ENCODE results near the gene APRT. TPM values are rescaled to one million over a fixed set of nuclear protein-coding genes. Genes with fewer than 3 reads are reported as not detected.

The APRT gene
- total and polyA plus RNA-seq, 9 donors, result 12.7 to 150 (median 74.1) TPM

- TF ChIP-seq POLR2A (IDR thresholded peaks at IDR 0.05) (no peak), EP300 (IDR thresholded peaks at IDR 0.05) (no peak), CTCF (IDR thresholded peaks at IDR 0.05) (no peak)
- DNase-seq, result no peak
- no peaks in the 10 kb centered on the region for H3K27me3 ChIP-seq
- H3K36me3 ChIP-seq, result no peaks in the 10 kb centered on the region
- H3K4me1 ChIP-seq (ENCODE audit: insufficient read depth), result peaks cover 28% of the 10 kb centered on the region
- intact Hi-C loops (cut with DNase I), result loop anchor here in 2 of 4 donors (5.0 kb wide), 1 partner anchor 38 kb away; no protein-coding TSS in a partner anchor
- WGBS, 3 donors, result 72 to 80% (median 78%) methylated on average over 13 of the region's 13 CpGs
- no peak overlapping the region for H3K4me3 ChIP-seq
- H3K9me3 ChIP-seq, result no peaks in the 10 kb centered on the region
- no peak overlapping the region for H3K27ac ChIP-seq
These were observed 31.3 kb downstream of the APRT start for GRCh38 chr16:88780142-88781062.

DNA sequence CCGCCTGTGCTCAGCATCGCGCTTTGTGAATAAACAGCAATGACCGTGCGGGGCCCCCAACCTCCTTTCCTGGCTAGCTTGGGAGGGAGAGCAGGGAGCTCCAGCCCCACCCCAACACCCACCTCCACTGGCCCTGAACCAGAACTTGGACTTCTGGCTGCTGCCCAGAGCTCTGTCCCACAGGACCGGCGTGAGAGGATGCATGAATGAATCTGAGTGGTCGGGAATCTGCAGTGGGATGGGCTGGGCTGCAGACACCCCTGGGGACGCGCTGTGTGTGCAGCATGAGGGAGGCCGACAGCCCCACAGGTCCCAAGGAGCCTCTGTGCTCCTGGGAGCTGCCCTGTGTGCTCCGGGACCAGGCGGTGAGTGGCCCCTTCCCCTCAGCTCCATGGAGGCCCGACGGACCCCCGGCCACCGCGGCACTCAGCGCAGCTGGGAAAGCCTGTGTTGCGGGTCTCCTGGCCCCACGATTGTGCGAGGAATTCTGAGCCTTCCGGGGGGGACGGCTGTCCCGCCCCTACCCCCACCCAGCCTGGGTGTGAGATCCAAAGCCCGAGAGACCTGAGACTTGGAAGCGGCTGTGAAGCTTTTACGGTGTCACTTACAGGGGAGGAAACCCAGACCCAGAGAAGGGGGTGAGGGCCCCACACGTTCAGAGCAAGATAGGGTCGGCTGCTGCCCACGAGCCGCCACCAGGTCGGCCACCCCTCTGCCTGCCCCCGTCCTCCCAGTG is 32.2 kb downstream of the APRT start:
- Histone ChIP-seq H3K36me3 (no peaks in the 10 kb centered on the region), H3K9me3 (no peaks in the 10 kb centered on the region), H3K4me3 (no peak overlapping the region), H3K27me3 (no peaks in the 10 kb centered on the region), H3K4me1 (ENCODE audit: insufficient read depth) (peaks cover 28% of the 10 kb centered on the region), H3K27ac (no peak overlapping the region)
- no peak for TF ChIP-seq EP300 (IDR thresholded peaks at IDR 0.05)
- TF ChIP-seq POLR2A (IDR thresholded peaks at IDR 0.05), result no peak
- TF ChIP-seq CTCF (IDR thresholded peaks at IDR 0.05), result no peak
- DNase-seq, result peak in 1 of 5 donors; percentile 65
- 45 to 51% (median 48%) methylated on average over 23 to 34 of the region's 34 CpGs for WGBS, 3 donors
- intact Hi-C loops (cut with DNase I), result loop anchor here in 2 of 4 donors (5.0 kb wide), 1 partner anchor 37 kb away; no protein-coding TSS in a partner anchor

- no peaks in the 10 kb centered on the region for H3K36me3 ChIP-seq
- WGBS, 3 donors, result 83 to 91% (median 83%) methylated on average over 29 to 30 of the region's 30 CpGs
- peaks cover 33% of the 10 kb centered on the region for H3K4me1 ChIP-seq (ENCODE audit: insufficient read depth)
- no peak overlapping the region for H3K4me3 ChIP-seq
- no peak for DNase-seq
- intact Hi-C loops (cut with DNase I), result no loop called here
- no peak for TF ChIP-seq POLR2A (IDR thresholded peaks at IDR 0.05)
- TF ChIP-seq EP300 (IDR thresholded peaks at IDR 0.05), result no peak
- no peak for TF ChIP-seq CTCF (IDR thresholded peaks at IDR 0.05)
- no peak overlapping the region for H3K27ac ChIP-seq
- no peaks in the 10 kb centered on the region for H3K9me3 ChIP-seq
- H3K27me3 ChIP-seq, result no peaks in the 10 kb centered on the region
These were observed 33.1 kb downstream of the APRT start for GRCh38 chr16:88778541-88779065.

DNA sequence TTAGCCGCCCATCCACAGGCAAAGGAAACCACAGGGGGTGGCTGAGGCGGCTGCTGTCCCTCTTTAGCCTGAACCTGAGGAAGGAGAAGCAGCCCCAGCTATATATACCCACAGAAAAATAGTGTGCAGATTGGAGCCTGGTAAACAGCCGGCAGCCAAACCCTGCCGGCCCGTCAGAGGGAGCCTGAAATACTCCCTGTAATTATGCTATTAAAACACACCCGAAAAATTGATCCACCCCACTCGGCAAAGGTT is 33.5 kb downstream of the APRT start:
- no peaks in the 10 kb centered on the region for H3K27me3 ChIP-seq
- intact Hi-C loops (cut with DNase I), result no loop called here
- no peaks in the 10 kb centered on the region for H3K36me3 ChIP-seq
- TF ChIP-seq EP300 (IDR thresholded peaks at IDR 0.05), result no peak
- no peak for TF ChIP-seq CTCF (IDR thresholded peaks at IDR 0.05)
- no peak for TF ChIP-seq POLR2A (IDR thresholded peaks at IDR 0.05)
- no peaks in the 10 kb centered on the region for H3K9me3 ChIP-seq
- H3K4me3 ChIP-seq, result no peak overlapping the region
- 85 to 94% (median 87%) methylated on average over 7 of the region's 7 CpGs for WGBS, 3 donors
- peaks cover 33% of the 10 kb centered on the region for H3K4me1 ChIP-seq (ENCODE audit: insufficient read depth)
- no peak for DNase-seq
- no peak overlapping the region for H3K27ac ChIP-seq
